K562 (cell line): ENCODE results near the gene LPGAT1. TPM values are rescaled to one million over a fixed set of nuclear protein-coding genes. Genes with fewer than 3 reads are reported as not detected.

Experiments used
- ARID4B ChIP-seq: sonication (generic); formaldehyde crosslinking; IDR thresholded peaks from 2 replicates; pipeline ENCODE4 v1.8.0; 2022; ENCODE audit warnings: mild to moderate bottlenecking, missing genetic modification reagents
- BCOR ChIP-seq: fragments of 450-650 bp; IDR thresholded peaks from 2 replicates; pipeline ENCODE4 v1.6.1; 2016
- CREB3 ChIP-seq: fragments of 450-650 bp; conservative IDR thresholded peaks from 2 replicates; pipeline ENCODE4 v1.6.1; 2016; ENCODE audit warnings: missing genetic modification characterization, low read depth, mild to moderate bottlenecking, missing compliant biosample characterization, moderate library complexity
- CREBBP ChIP-seq: IDR thresholded peaks from one replicate; pipeline ENCODE4 v1.6.1; 2012; ENCODE audit warnings: low read depth, mild to moderate bottlenecking, control low read depth, inconsistent platforms, low read length
- ILF3 ChIP-seq: fragments of 450-650 bp; IDR thresholded peaks from 2 replicates; pipeline ENCODE4 v1.6.1; 2018; ENCODE audit warnings: antibody characterized with exemption, mild to moderate bottlenecking, moderate library complexity, borderline replicate concordance
- KAT2B ChIP-seq: IDR thresholded peaks from one replicate; pipeline ENCODE4 v1.6.1; 2012; ENCODE audit warnings: low read depth, mild to moderate bottlenecking, control low read depth, inconsistent platforms, low read length, moderate library complexity
- MCM5 ChIP-seq: fragments of 450-650 bp; IDR thresholded peaks from 2 replicates; pipeline ENCODE4 v1.6.1; 2016; ENCODE audit warnings: low read depth
- NFE2L1 ChIP-seq: fragments of 450-650 bp; IDR thresholded peaks from 2 replicates; pipeline ENCODE4 v1.6.1; 2016; ENCODE audit warnings: missing genetic modification characterization, low read depth, mild to moderate bottlenecking, missing compliant biosample characterization, moderate library complexity, borderline replicate concordance
- PCBP2 ChIP-seq: fragments of 200-400 bp; formaldehyde crosslinking; IDR thresholded peaks from 2 replicates; pipeline ENCODE4 v1.6.1; 2018; ENCODE audit warnings: low read length, low read depth, mild to moderate bottlenecking, moderate library complexity; ENCODE audit not compliant: poor library complexity, severe bottlenecking
- RBM39 ChIP-seq: fragments of 200-400 bp; formaldehyde crosslinking; optimal IDR thresholded peaks from 2 replicates; pipeline ENCODE3; 2018; ENCODE audit warnings: low read depth, low read length
- ZFX ChIP-seq: sonication (generic); formaldehyde crosslinking; IDR thresholded peaks from 2 replicates; pipeline ENCODE4 v1.8.0; 2022; ENCODE audit warnings: mild to moderate bottlenecking, missing genetic modification reagents, moderate library complexity
- ZNF143 ChIP-seq: sonication (generic); formaldehyde crosslinking; IDR thresholded peaks from 2 replicates; pipeline ENCODE4 v1.9.0; 2022; ENCODE audit warnings: mild to moderate bottlenecking, missing genetic modification reagents
- polyA plus RNA-seq, 8 experiments: library from polyadenylated mRNA; depleted of rRNA in 4 of 8; stranded (reverse) in 5 of 8; unstranded in 3 of 8; fragments of >200 nt; fragmentation: Nextera tagmentation in 2 of 8; fragmentation: Illumina TruSeq in 1 of 8; extraction: Ambion mirVana in 2 of 8; extraction: Trizol in 1 of 8; gene quantifications; 2 replicates each; pipeline versions ENCODE4 v1.2.1 to v1.2.3, GENCODE V29; 2011 to 2014; ENCODE audit warnings: inconsistent platforms in 1 of 8, missing spikeins in 1 of 8
- total RNA-seq, 7 experiments: library from RNA; depleted of rRNA in 6 of 7; stranded (reverse); fragments of >200 nt in 6 of 7; fragmentation: Illumina TruSeq in 2 of 7; extraction: Trizol in 2 of 7; gene quantifications; 2 replicates each; pipeline versions ENCODE4 v1.2.1 to v1.2.3, GENCODE V29; 2011 to 2021; ENCODE audit warnings: low replicate concordance in 1 of 7
- TF ChIP-seq, protein P1 (sequence below): fragments of 250-450 bp; sonication (Bioruptor Pico); IDR thresholded peaks from 2 replicates; pipeline ENCODE4 v1.4.0; 2020; ENCODE audit warnings: mild to moderate bottlenecking, moderate library complexity
- TF ChIP-seq, protein P2 (sequence below): fragments of 250-450 bp; sonication (Bioruptor Pico); IDR thresholded peaks from 2 replicates; pipeline ENCODE4 v1.4.0; 2020; ENCODE audit warnings: mild to moderate bottlenecking, moderate library complexity

LPGAT1 gene
- total and polyA plus RNA-seq, 9 of the 15 experiments (the other 6 are each of a cell fraction or from before 2014, with no cell fraction given), result 5.7 to 31.4 (median 16.3) TPM

GRCh38 chr1:211698161-211699026 lies 132.2 kb downstream of the LPGAT1 start (continued):
- TF ChIP-seq, protein P1, sequence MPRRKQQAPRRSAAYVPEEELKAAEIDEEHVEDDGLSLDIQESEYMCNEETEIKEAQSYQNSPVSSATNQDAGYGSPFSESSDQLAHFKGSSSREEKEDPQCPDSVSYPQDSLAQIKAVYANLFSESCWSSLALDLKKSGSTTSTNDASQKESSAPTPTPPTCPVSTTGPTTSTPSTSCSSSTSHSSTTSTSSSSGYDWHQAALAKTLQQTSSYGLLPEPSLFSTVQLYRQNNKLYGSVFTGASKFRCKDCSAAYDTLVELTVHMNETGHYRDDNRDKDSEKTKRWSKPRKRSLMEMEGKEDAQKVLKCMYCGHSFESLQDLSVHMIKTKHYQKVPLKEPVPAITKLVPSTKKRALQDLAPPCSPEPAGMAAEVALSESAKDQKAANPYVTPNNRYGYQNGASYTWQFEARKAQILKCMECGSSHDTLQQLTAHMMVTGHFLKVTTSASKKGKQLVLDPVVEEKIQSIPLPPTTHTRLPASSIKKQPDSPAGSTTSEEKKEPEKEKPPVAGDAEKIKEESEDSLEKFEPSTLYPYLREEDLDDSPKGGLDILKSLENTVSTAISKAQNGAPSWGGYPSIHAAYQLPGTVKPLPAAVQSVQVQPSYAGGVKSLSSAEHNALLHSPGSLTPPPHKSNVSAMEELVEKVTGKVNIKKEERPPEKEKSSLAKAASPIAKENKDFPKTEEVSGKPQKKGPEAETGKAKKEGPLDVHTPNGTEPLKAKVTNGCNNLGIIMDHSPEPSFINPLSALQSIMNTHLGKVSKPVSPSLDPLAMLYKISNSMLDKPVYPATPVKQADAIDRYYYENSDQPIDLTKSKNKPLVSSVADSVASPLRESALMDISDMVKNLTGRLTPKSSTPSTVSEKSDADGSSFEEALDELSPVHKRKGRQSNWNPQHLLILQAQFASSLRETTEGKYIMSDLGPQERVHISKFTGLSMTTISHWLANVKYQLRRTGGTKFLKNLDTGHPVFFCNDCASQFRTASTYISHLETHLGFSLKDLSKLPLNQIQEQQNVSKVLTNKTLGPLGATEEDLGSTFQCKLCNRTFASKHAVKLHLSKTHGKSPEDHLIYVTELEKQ (CRISPR knock-in tag), result no peak
- TF ChIP-seq CREBBP, result no peak
- no peak for TF ChIP-seq ARID4B (CRISPR knock-in tag)
- no peak for TF ChIP-seq KAT2B
- no peak for TF ChIP-seq PCBP2
- TF ChIP-seq ZFX (CRISPR knock-in tag), result no peak
- no peak for TF ChIP-seq ILF3
- no peak for TF ChIP-seq MCM5
- TF ChIP-seq RBM39, result no peak
- no peak for TF ChIP-seq CREB3 (tag)
- no peak for TF ChIP-seq NFE2L1 (tag)
- TF ChIP-seq, protein P2, sequence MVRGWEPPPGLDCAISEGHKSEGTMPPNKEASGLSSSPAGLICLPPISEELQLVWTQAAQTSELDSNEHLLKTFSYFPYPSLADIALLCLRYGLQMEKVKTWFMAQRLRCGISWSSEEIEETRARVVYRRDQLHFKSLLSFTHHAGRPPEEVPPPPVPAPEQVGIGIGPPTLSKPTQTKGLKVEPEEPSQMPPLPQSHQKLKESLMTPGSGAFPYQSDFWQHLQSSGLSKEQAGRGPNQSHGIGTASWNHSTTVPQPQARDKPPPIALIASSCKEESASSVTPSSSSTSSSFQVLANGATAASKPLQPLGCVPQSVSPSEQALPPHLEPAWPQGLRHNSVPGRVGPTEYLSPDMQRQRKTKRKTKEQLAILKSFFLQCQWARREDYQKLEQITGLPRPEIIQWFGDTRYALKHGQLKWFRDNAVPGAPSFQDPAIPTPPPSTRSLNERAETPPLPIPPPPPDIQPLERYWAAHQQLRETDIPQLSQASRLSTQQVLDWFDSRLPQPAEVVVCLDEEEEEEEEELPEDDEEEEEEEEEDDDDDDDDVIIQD (CRISPR knock-in tag), result no peak
- peak; percentile 36; the same call in 1 of the 2 replicates for TF ChIP-seq BCOR
- no peak for TF ChIP-seq ZNF143 (CRISPR knock-in tag)
